BJ (cell line): ENCODE measurements around the gene WASF3. TPM values are rescaled to one million over a fixed set of nuclear protein-coding genes. Genes with fewer than 3 reads are reported as not detected.

Source experiments
- CTCF ChIA-PET: fragments of 350-600 bp; formaldehyde crosslinking; extraction: SDS; loops from one replicate; lab custom pipeline; 2021; ENCODE audit warnings: antibody characterized with exemption, inconsistent platforms; lab: Yijun Ruan, JAX
- POLR2A ChIA-PET: fragments of 300-600 bp; sonication (Branson Sonifier 250); formaldehyde crosslinking; extraction: SDS; loops from one replicate; lab custom pipeline; 2021; ENCODE audit warnings: antibody characterized with exemption; lab: Charles Lee
- DNase-seq: peaks from one replicate; pipeline ENCODE4 v3.0.0-alpha.2; 2011; ENCODE audit warnings: low read depth
- H3K27me3 ChIP-seq: 2 replicates; pipeline ENCODE4 v1.6.0; 2011; ENCODE audit warnings: low read length; ENCODE audit not compliant: control insufficient read depth, insufficient read depth
- H3K36me3 ChIP-seq: 2 replicates; pipeline ENCODE4 v1.5.1; 2011; ENCODE audit warnings: low read length; ENCODE audit not compliant: control insufficient read depth, insufficient read depth
- H3K4me3 ChIP-seq: 2 replicates; pipeline ENCODE4 v1.5.1; 2011; ENCODE audit warnings: low read depth, mild to moderate bottlenecking, control low read depth, low read length
- polyA plus RNA-seq: library from polyadenylated mRNA; depleted of rRNA; stranded (reverse); fragments of >200 nt; gene quantifications from 2 replicates; pipeline ENCODE4 v1.2.3, GENCODE V29; 2011
- TF ChIP-seq, protein P1 (sequence below): IDR thresholded peaks from 2 replicates; pipeline ENCODE4 v1.5.1; 2011; ENCODE audit warnings: low read depth, mild to moderate bottlenecking, control low read depth, inconsistent platforms, low read length, moderate library complexity; ENCODE audit not compliant: insufficient read depth

WASF3 gene
- polyA plus RNA-seq, 1 experiment, result 9.5 TPM

DNA sequence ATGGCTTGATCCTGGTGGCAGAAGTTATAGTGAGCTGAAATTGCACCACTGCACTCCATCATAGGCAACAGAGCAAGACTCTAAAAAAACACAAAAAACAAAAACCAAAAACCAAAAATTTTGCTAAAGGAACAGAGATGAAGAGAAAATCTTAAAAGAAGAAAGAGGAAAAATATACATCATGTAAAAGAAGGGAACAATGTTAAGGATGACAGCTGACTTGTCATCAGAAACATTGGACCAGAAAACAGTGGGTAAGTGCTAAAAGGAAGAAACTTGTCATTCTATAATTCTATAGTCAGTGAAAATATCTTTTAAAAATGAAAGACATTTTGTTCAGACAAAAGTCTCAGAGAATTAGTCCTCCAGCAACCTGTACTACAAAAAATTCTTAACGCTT is 93.8 kb downstream of the WASF3 start:
- TF ChIP-seq, protein P1, sequence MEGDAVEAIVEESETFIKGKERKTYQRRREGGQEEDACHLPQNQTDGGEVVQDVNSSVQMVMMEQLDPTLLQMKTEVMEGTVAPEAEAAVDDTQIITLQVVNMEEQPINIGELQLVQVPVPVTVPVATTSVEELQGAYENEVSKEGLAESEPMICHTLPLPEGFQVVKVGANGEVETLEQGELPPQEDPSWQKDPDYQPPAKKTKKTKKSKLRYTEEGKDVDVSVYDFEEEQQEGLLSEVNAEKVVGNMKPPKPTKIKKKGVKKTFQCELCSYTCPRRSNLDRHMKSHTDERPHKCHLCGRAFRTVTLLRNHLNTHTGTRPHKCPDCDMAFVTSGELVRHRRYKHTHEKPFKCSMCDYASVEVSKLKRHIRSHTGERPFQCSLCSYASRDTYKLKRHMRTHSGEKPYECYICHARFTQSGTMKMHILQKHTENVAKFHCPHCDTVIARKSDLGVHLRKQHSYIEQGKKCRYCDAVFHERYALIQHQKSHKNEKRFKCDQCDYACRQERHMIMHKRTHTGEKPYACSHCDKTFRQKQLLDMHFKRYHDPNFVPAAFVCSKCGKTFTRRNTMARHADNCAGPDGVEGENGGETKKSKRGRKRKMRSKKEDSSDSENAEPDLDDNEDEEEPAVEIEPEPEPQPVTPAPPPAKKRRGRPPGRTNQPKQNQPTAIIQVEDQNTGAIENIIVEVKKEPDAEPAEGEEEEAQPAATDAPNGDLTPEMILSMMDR, result no peak
- H3K4me3 ChIP-seq, result no peak overlapping the region
- H3K27me3 ChIP-seq, result no peaks in the 10 kb centered on the region
- CTCF ChIA-PET, result no interaction called here
- no peaks in the 10 kb centered on the region for H3K36me3 ChIP-seq
- POLR2A ChIA-PET, result no interaction called here
- DNase-seq, result no peak

DNA sequence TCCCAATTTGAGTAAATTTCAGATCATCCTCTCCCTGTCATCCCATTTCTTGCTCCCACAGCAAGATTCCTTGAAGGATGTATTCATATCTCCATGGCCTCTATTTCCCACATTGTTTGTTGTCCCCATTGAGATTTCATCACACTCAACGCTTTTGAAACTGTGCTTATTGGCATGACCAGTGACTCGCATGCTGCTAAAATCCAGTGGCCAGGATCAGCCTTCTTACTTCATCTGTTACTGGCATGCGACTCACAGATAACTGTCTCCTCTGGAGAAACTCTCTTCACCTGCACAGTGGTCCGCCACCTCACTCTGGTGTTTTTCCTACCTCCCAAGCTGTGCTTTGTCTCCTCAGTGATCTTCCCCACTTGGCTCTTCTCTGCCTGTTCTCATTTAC is 95.8 kb downstream of the WASF3 start:
- TF ChIP-seq, protein P1, result no peak
- POLR2A ChIA-PET, result no interaction called here
- no peaks in the 10 kb centered on the region for H3K27me3 ChIP-seq
- no peak overlapping the region for H3K4me3 ChIP-seq
- no peaks in the 10 kb centered on the region for H3K36me3 ChIP-seq
- no peak for DNase-seq
- CTCF ChIA-PET, result no interaction called here

DNA sequence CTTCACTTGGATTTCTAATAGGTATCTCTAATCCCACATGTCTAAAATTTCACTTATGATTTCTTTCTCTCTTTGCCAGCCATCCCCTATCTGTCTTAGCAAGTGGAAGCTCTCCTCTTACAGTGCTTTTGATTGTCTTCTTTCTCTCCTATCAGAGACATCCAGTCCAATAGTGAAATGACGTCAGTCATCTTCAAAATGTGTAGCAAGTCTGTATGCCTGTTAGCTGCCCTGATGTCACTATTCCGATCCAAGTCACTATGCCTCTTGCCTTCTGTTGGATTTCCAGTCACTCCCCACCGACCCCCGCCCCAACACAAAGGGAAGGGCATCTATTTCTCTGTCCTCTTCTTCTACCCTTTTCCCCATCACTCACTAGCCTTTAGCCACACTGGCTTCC is 96.4 kb downstream of the WASF3 start:
- ChIA-PET POLR2A (no interaction called here), CTCF (no interaction called here)
- Histone ChIP-seq H3K36me3 (no peaks in the 10 kb centered on the region), H3K4me3 (no peak overlapping the region), H3K27me3 (no peaks in the 10 kb centered on the region)
- DNase-seq, result no peak
- TF ChIP-seq, protein P1, result no peak

DNA sequence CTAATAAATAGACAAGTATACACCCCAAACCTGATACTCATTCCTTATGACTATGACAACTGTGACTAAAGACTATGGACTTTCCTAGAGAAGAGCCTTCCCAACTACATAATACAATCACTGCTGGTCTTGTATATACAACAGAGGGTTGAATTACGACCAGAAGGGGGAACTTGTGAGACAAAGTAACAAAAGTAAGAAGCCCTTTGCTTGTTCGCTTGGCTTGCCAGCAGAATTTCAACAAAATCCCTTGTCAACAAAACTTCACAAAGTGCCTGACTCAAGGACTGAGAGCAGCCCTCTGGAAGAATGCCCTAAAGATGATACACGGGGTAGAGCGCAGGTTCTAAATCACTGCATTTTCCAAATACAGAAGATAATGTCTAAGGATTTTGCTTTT is 99.4 kb downstream of the WASF3 start:
- POLR2A ChIA-PET, result no interaction called here
- H3K4me3 ChIP-seq, result no peak overlapping the region
- TF ChIP-seq, protein P1, result no peak
- no peaks in the 10 kb centered on the region for H3K27me3 ChIP-seq
- no peak for DNase-seq
- no peaks in the 10 kb centered on the region for H3K36me3 ChIP-seq
- CTCF ChIA-PET, result interaction anchor here (1.6 kb wide), 1 partner anchor 27 kb away, joined by 4 read pairs; no protein-coding TSS in a partner anchor

DNA sequence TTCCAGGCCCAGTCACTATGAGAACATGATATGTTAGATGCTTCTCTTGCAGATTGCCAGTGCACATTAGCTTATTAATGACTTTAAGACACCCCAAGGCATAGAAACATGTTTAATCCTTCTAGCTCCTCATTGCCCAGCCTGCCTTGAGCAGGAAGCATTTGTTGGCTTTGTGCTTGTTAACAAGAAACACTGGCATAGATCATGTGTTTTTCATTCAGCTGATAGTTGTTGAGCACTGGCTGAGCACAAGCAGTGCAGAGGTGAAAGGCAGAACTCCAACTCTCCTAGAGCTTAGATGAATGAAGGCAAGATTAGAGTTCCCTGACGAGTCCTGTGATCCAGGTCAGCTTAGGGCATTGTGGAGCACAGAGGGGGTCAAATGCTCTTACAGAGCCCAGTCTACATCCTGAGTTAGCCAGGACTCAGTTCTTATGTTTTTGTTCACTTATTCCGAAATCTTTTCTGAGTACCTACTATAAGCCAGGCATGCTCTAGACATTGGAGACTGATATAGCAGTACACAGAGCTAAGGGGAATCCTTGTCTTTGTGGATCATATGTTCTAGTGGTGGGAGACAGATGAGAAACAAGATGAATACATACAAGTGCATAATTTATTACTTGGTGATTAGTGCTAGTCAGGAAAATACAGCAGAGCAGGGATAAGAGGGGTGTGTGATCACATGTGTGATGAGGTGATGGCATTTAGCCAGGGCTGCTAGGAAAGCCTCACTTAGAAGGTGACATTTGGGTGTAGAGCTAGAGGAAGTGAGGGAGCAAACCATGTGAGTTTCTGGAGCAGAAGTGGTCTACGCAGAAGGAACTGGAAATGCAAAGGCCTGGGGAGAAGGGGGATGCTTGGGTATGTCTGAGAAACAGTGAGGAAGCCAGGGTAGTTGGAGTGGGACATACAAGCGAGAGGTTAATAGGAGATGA is 101.2 kb downstream of the WASF3 start:
- ChIA-PET POLR2A (no interaction called here), CTCF (interaction anchor here (0.5 to 1.6 kb wide), 3 partner anchors 9 to 162 kb away, joined by 3 to 4 read pairs (median 4); no protein-coding TSS in a partner anchor)
- TF ChIP-seq, protein P1, result no peak
- no peak overlapping the region for H3K4me3 ChIP-seq
- H3K36me3 ChIP-seq, result no peaks in the 10 kb centered on the region
- DNase-seq, result no peak
- H3K27me3 ChIP-seq, result no peaks in the 10 kb centered on the region
